NCI-H128 (cell line): ENCODE measurements around the gene TRPM5.

Experiments used
- DNase-seq: peaks from one replicate; lab custom pipeline; 2025; ENCODE audit not compliant: unreplicated experiment; lab: John Stamatoyannopoulos, UW

Gene TRPM5

GRCh38 chr11:2409126-2409525 is 35.2 kb downstream of the TRPM5 start:
- DNase-seq = no peak

- DNase-seq = no peak
Measured at GRCh38 chr11:2408671-2409070, 35.6 kb downstream of the TRPM5 start.

GRCh38 chr11:2406878-2407410 is 37.4 kb downstream of the TRPM5 start:
- no peak for DNase-seq

- DNase-seq = no peak
Measured at GRCh38 chr11:2406451-2406850, 37.9 kb downstream of the TRPM5 start.

- no peak for DNase-seq
Measured at GRCh38 chr11:2404735-2405196, 39.5 kb downstream of the TRPM5 start.

GRCh38 chr11:2402890-2403645 is 41.2 kb downstream of the TRPM5 start:
- DNase-seq = no peak

- no peak for DNase-seq
Measured at GRCh38 chr11:2402106-2402505, 42.2 kb downstream of the TRPM5 start.

GRCh38 chr11:2401436-2401984 is 42.8 kb downstream of the TRPM5 start:
- DNase-seq = no peak

DNA sequence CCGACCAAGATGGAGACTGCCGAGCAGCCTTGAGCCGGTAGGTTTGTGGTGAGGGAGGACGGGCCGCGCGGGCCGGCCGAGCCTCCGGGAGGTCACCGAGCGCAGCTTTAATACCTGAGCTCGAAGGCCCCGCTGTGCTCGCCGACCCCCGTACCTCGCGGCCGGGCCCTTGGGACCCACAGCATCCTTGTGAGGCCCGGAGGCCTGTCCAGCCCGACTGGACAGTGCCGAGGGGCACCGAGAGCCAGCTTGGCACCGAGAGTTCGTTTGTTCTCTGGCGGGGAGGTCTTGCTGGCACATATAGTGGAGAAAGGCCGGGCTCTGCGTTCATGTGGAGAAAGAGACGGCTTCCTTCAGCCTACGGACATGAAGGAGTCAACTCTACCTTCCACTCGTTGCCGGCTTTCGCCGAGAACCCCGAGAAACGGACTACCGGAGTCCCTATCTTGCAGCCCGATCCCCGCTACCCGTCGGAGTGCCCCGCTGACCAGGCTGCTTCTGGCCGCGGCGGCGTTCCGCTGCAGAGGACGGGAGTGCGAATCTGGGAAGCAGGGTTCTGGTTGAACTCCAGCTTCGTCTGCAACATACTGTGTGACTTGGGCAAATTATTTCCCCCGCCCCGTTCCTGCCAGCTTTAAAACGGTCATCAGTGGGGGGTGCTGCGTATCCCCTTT is 43.4 kb downstream of the TRPM5 start:
- DNase-seq = no peak

- peak; percentile 99 for DNase-seq
Measured at GRCh38 chr11:2400069-2400761, 44.1 kb downstream of the TRPM5 start, which contains the start of gene TSSC4. TSSC4 (plus strand) TSS chr11:2400750; CDS start chr11:2402634, 1,884 bp downstream.

GRCh38 chr11:2399488-2400068 is 44.7 kb downstream of the TRPM5 start:
- no peak for DNase-seq

- no peak for DNase-seq
Measured at GRCh38 chr11:2398664-2399355, 45.5 kb downstream of the TRPM5 start.

DNA sequence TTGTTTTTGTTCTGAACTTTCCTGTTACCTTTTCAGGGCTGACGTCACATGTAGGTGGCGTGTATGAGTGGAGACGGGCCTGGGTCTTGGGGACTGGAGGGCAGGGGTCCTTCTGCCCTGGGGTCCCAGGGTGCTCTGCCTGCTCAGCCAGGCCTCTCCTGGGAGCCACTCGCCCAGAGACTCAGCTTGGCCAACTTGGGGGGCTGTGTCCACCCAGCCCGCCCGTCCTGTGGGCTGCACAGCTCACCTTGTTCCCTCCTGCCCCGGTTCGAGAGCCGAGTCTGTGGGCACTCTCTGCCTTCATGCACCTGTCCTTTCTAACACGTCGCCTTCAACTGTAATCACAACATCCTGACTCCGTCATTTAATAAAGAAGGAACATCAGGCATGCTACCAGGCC is 47.3 kb downstream of the TRPM5 start:
- DNase-seq = no peak

- DNase-seq = no peak
Measured at GRCh38 chr11:2396471-2396870, 47.8 kb downstream of the TRPM5 start.

GRCh38 chr11:2395856-2396255 is 48.5 kb downstream of the TRPM5 start:
- no peak for DNase-seq

DNA sequence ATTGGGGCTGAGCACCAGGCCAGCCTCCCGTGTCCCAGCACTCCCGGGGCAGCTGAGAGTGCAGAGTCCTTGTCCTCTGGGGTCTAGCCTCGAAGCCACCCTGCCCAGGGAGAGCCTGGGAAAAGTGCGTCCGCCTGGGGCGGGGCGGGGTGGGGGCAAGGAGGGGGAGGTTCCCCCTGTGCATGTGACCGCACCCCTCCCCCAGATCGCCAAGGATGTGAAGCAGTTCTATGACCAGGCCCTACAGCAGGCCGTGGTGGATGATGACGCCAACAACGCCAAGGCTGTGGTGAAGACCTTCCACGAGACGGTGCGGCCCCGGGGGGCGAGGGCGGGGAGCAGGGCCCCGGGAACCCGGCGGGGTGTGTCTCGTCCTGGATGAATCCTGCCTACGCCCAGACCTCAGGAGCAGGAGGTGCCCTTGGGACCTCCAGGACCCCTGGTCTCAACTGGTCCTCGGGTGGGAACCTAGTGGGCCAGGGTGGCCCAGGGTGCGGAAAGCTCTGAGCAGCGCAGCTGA is 49.0 kb downstream of the TRPM5 start:
- no peak for DNase-seq

- no peak for DNase-seq
Measured at GRCh38 chr11:2394818-2395105, 49.6 kb downstream of the TRPM5 start.
